ENCODE results near the gene MID1. TPM values are rescaled to one million over a fixed set of nuclear protein-coding genes. Genes with fewer than 3 reads are reported as not detected.

Gene MID1
- total RNA-seq, 1 experiment from 2014 or later: 0.04 TPM

DNA sequence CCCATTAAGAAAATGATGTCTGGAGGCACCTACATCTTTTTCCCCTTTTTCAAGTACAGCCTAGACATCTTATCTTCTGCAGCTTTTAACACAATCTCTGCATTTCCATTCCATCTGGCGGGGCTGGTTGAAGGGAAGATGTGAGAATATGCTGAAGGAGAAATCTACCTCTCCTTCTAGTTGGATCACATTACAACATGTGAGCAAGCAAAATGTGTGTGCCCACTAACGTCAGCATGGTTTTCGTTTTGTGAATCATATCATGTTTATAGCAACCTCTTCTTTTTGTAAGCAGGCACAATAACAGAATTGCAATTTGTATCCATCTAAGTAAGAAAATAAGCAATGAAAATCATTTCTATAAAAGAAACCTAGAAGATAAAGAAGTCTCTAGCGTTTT lies 28.9 kb upstream of the MID1 start:
- H2AFZ ChIP-seq (ENCODE audit: low read length): no peak overlapping the region
- H3K9me3 ChIP-seq (ENCODE audit: low read length): no peaks in the 10 kb centered on the region
- H3K27me3 ChIP-seq (ENCODE audit: low read length): 0 out of 2 replicates have a peak, but pooled peaks cover 2% of the 10 kb centered on the region
- DNase-seq: no peak
- no peaks in the 10 kb centered on the region for H3K79me2 ChIP-seq (ENCODE audit: low read length)
- H3K4me1 ChIP-seq (ENCODE audit: low read length): no peaks in the 10 kb centered on the region
- no peak overlapping the region for H3K27ac ChIP-seq (ENCODE audit: low read length)
- H3K9ac ChIP-seq (ENCODE audit: low read length): no peak overlapping the region
- H3K4me2 ChIP-seq (ENCODE audit: low read depth, low read length, poor library complexity, severe bottlenecking): no peak overlapping the region
- no peaks in the 10 kb centered on the region for H4K20me1 ChIP-seq (ENCODE audit: insufficient read depth, low read depth, low read length)
- no peak overlapping the region for H3K4me3 ChIP-seq (ENCODE audit: low read length)
- no peaks in the 10 kb centered on the region for H3K36me3 ChIP-seq (ENCODE audit: insufficient read depth, low read length)
- H3K9me2 ChIP-seq (replicated peaks; ENCODE audit: insufficient read depth, low read length): no peaks in the 10 kb centered on the region

DNA sequence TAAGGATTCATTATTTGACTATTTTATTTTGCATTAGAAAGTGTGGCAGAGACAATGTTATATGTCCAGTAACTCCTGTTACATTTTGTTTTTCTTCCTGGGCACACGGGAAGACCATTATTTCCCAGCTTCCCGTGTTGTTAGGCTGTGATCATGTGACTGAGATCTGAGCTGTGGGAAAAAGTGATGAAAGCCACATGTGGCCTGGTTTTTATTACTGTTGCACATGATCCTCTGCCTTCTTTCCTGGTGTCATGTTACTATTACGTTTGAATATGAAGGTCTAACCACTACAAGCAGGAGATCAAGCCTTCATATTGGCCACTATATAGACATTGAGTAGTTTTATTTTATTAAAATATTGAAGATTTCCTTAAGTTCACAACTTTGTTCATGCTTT lies 28.2 kb upstream of the MID1 start:
- H3K9ac ChIP-seq (ENCODE audit: low read length): no peak overlapping the region
- no peaks in the 10 kb centered on the region for H3K9me3 ChIP-seq (ENCODE audit: low read length)
- no peak overlapping the region for H3K27ac ChIP-seq (ENCODE audit: low read length)
- H3K4me1 ChIP-seq (ENCODE audit: low read length): no peaks in the 10 kb centered on the region
- no peak overlapping the region for H3K4me2 ChIP-seq (ENCODE audit: low read depth, low read length, poor library complexity, severe bottlenecking)
- H4K20me1 ChIP-seq (ENCODE audit: insufficient read depth, low read depth, low read length): no peaks in the 10 kb centered on the region
- no peak overlapping the region for H3K4me3 ChIP-seq (ENCODE audit: low read length)
- H2AFZ ChIP-seq (ENCODE audit: low read length): no peak overlapping the region
- 0 out of 2 replicates have a peak, but pooled peaks cover 2% of the 10 kb centered on the region for H3K27me3 ChIP-seq (ENCODE audit: low read length)
- no peak for DNase-seq
- H3K79me2 ChIP-seq (ENCODE audit: low read length): no peaks in the 10 kb centered on the region
- no peaks in the 10 kb centered on the region for H3K9me2 ChIP-seq (replicated peaks; ENCODE audit: insufficient read depth, low read length)
- H3K36me3 ChIP-seq (ENCODE audit: insufficient read depth, low read length): no peaks in the 10 kb centered on the region

DNA sequence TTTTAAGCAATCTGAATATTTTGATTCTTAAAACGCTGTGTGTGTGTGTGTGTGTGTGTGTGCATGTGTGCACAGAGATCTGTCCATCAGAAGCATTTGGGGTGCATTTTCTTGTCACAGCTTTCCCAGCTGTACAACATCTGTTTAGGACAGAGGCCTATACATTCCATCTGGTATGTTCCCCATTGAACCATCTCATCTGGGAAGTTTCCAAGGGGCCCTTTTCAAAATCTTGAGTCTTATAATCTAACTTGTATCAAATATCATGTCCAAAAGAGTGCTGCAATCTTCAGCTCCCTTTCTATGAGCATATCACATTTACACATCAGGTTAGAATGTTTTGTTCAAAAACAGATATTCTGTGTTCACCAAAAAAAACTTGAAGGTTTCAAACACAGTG lies 16.5 kb upstream of the MID1 start:
- H3K9me2 ChIP-seq (replicated peaks; ENCODE audit: insufficient read depth, low read length): no peaks in the 10 kb centered on the region
- H2AFZ ChIP-seq (ENCODE audit: low read length): no peak overlapping the region
- no peak overlapping the region for H3K9ac ChIP-seq (ENCODE audit: low read length)
- no peak overlapping the region for H3K4me3 ChIP-seq (ENCODE audit: low read length)
- H3K27ac ChIP-seq (ENCODE audit: low read length): no peak overlapping the region
- DNase-seq: no peak
- no peaks in the 10 kb centered on the region for H3K27me3 ChIP-seq (ENCODE audit: low read length)
- H3K9me3 ChIP-seq (ENCODE audit: low read length): no peaks in the 10 kb centered on the region
- no peak overlapping the region for H3K4me2 ChIP-seq (ENCODE audit: low read depth, low read length, poor library complexity, severe bottlenecking)
- no peaks in the 10 kb centered on the region for H3K79me2 ChIP-seq (ENCODE audit: low read length)
- no peaks in the 10 kb centered on the region for H4K20me1 ChIP-seq (ENCODE audit: insufficient read depth, low read depth, low read length)
- no peaks in the 10 kb centered on the region for H3K36me3 ChIP-seq (ENCODE audit: insufficient read depth, low read length)
- peaks cover 9% of the 10 kb centered on the region for H3K4me1 ChIP-seq (ENCODE audit: low read length)

DNA sequence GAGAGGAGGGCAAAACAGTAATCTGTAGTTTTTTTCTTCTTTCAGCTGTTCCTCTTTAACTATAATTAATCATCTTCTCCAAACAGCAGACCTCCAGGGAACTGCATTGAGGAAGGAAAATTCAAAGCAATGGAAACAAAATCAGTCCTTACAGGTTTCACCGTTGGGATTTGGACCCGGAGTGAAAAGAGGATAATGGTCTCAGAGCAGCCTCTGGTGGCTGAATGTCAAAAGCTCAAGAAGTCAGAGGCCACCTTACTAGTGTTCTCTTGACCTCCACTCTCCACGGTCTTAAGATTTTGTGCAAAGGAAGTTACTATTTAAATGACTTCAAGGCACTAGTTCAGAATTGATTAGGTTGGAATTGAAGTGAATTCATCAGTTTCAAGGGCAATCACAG lies 16.0 kb upstream of the MID1 start:
- no peaks in the 10 kb centered on the region for H3K36me3 ChIP-seq (ENCODE audit: insufficient read depth, low read length)
- H3K9me2 ChIP-seq (replicated peaks; ENCODE audit: insufficient read depth, low read length): no peaks in the 10 kb centered on the region
- peak; percentile 46 for DNase-seq
- H3K79me2 ChIP-seq (ENCODE audit: low read length): no peaks in the 10 kb centered on the region
- H3K9me3 ChIP-seq (ENCODE audit: low read length): no peaks in the 10 kb centered on the region
- no peak overlapping the region for H3K4me3 ChIP-seq (ENCODE audit: low read length)
- no peak overlapping the region for H3K9ac ChIP-seq (ENCODE audit: low read length)
- no peak overlapping the region for H2AFZ ChIP-seq (ENCODE audit: low read length)
- H3K4me1 ChIP-seq (ENCODE audit: low read length): peaks cover 9% of the 10 kb centered on the region
- H3K4me2 ChIP-seq (ENCODE audit: low read depth, low read length, poor library complexity, severe bottlenecking): no peak overlapping the region
- H3K27me3 ChIP-seq (ENCODE audit: low read length): no peaks in the 10 kb centered on the region
- H3K27ac ChIP-seq (ENCODE audit: low read length): no peak overlapping the region
- no peaks in the 10 kb centered on the region for H4K20me1 ChIP-seq (ENCODE audit: insufficient read depth, low read depth, low read length)

DNA sequence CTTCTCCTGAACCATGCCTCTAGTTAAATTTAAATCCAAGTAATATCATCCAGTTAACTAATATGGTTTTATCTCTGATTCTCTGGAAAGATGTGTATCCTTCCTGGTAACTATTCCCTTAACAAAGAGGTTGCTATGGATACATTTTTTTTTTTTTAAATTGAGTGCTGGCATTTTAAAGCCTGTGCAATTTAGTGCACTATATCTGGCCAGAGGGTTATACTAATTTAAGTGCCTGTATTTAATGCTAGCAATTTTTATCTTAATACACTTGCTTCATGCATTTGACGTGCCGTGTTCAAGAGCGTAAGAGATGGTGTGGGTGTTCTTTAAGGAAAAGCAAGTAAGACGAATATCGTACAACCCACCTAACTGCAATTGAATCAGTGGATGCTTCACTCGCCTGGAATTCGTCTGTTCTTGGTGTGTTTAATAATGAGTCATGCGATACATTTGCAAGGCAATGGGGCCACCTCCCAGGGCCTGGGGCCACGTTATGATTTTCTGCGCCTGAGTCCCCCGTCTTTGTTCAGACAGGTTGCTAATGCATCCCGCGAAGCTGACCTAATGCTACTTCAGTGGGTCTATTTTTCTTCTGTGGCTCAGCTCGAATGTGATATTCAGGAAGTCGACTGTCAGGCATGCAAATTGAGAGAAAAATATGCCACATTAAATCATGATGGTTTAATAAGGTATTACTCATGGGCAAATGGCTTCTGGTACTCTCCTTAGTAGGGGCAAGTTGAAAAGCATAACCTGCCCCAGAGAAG lies 14.2 kb upstream of the MID1 start:
- Histone ChIP-seq H2AFZ (ENCODE audit: low read length) (no peak overlapping the region), H3K9me2 (replicated peaks; ENCODE audit: insufficient read depth, low read length) (no peaks in the 10 kb centered on the region), H3K79me2 (ENCODE audit: low read length) (no peaks in the 10 kb centered on the region), H3K4me3 (ENCODE audit: low read length) (no peak overlapping the region), H3K4me2 (ENCODE audit: low read depth, low read length, poor library complexity, severe bottlenecking) (no peak overlapping the region), H3K9ac (ENCODE audit: low read length) (no peak overlapping the region), H4K20me1 (ENCODE audit: insufficient read depth, low read depth, low read length) (no peaks in the 10 kb centered on the region), H3K27me3 (ENCODE audit: low read length) (no peaks in the 10 kb centered on the region), H3K4me1 (ENCODE audit: low read length) (peaks cover 9% of the 10 kb centered on the region), H3K27ac (ENCODE audit: low read length) (no peak overlapping the region), H3K36me3 (ENCODE audit: insufficient read depth, low read length) (no peaks in the 10 kb centered on the region), H3K9me3 (ENCODE audit: low read length) (no peaks in the 10 kb centered on the region)
- peak; percentile 57 for DNase-seq

DNA sequence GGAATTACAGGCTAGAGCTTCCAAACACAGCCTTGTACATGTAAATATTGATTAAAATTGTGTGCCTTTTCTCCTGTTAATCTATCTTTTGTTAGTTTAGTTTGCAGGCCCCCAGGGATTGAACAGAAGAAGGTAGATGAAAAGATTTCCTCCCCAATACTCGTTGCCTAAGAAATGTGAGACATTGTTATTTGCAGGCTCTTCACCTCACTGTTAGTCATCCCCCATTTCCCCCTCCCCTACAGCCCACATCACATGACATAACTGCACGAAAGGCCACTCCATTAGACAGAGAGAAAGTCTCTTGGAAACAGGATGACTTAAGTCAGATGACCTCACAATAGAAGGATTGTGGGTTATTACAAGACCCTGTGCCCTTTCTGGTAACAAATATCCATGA lies 13.3 kb upstream of the MID1 start:
- H3K4me2 ChIP-seq (ENCODE audit: low read depth, low read length, poor library complexity, severe bottlenecking): no peak overlapping the region
- no peak for DNase-seq
- H3K27me3 ChIP-seq (ENCODE audit: low read length): no peaks in the 10 kb centered on the region
- H2AFZ ChIP-seq (ENCODE audit: low read length): no peak overlapping the region
- H3K9me3 ChIP-seq (ENCODE audit: low read length): no peaks in the 10 kb centered on the region
- H3K4me1 ChIP-seq (ENCODE audit: low read length): peaks cover 9% of the 10 kb centered on the region
- H3K9ac ChIP-seq (ENCODE audit: low read length): no peak overlapping the region
- H3K9me2 ChIP-seq (replicated peaks; ENCODE audit: insufficient read depth, low read length): no peaks in the 10 kb centered on the region
- H3K79me2 ChIP-seq (ENCODE audit: low read length): no peaks in the 10 kb centered on the region
- no peaks in the 10 kb centered on the region for H3K36me3 ChIP-seq (ENCODE audit: insufficient read depth, low read length)
- H3K4me3 ChIP-seq (ENCODE audit: low read length): no peak overlapping the region
- no peak overlapping the region for H3K27ac ChIP-seq (ENCODE audit: low read length)
- H4K20me1 ChIP-seq (ENCODE audit: insufficient read depth, low read depth, low read length): no peaks in the 10 kb centered on the region

DNA sequence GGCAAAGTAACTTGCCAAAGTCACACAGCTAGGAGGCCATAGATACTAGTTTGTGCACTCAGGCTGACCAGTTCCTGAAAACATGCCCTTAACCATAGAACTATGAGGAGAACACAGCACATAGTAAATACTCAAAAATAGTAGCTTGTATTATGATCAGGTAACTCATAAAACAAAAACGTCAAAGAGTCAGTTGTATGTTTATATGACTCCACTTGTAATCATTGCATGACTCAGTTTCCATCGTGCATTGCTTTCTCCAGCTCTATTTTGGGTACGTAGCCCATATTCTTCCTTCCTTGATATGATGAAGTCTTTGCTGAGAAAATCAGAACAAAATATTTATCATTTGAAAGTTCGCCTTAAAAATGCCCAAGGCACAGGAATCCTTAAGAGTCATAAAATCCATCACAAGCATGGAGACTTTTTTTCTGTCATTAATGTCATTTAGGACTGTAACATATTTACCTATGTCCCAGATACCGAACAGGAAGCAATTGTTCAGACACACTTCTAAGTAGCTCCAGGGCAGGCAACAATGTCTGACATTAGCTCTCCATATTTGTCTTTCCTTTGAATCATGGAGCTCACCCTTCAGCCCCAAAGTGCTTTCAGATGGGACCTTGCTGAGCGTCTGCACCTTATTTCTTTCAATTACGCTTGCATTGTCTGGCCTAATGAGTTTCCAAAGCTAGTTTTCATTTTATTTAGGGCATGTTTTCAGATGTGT lies 11.2 kb upstream of the MID1 start:
- Histone ChIP-seq H3K4me2 (ENCODE audit: low read depth, low read length, poor library complexity, severe bottlenecking) (no peak overlapping the region), H3K4me3 (ENCODE audit: low read length) (no peak overlapping the region)

DNA sequence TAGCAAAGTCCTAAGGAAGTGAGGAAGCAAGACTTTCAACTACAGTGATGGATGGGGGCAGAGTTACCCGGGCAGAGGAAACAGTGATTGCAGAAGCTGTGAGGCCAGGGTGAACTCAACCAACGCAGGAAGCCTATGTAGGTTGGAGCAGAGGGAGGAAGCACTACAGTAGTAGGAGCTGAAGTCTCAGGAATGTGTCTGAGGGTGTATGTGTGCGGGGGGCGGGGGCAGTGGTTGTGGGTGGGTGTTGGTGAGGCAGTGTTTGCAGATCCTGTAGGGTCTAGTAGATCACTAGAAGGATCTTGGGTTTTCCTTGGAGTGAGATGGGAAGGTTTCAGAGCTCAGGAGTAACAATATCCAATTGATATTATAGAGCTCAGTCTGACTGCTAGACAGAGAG lies 9.9 kb upstream of the MID1 start:
- H3K27ac ChIP-seq (ENCODE audit: low read length): no peak overlapping the region
- DNase-seq: no peak
- H3K9ac ChIP-seq (ENCODE audit: low read length): no peak overlapping the region
- H3K4me2 ChIP-seq (ENCODE audit: low read depth, low read length, poor library complexity, severe bottlenecking): no peak overlapping the region
- no peaks in the 10 kb centered on the region for H3K9me2 ChIP-seq (replicated peaks; ENCODE audit: insufficient read depth, low read length)
- H2AFZ ChIP-seq (ENCODE audit: low read length): no peak overlapping the region
- no peaks in the 10 kb centered on the region for H4K20me1 ChIP-seq (ENCODE audit: insufficient read depth, low read depth, low read length)
- H3K4me1 ChIP-seq (ENCODE audit: low read length): peaks cover 9% of the 10 kb centered on the region
- H3K79me2 ChIP-seq (ENCODE audit: low read length): no peaks in the 10 kb centered on the region
- no peaks in the 10 kb centered on the region for H3K27me3 ChIP-seq (ENCODE audit: low read length)
- no peaks in the 10 kb centered on the region for H3K9me3 ChIP-seq (ENCODE audit: low read length)
- no peaks in the 10 kb centered on the region for H3K36me3 ChIP-seq (ENCODE audit: insufficient read depth, low read length)
- H3K4me3 ChIP-seq (ENCODE audit: low read length): no peak overlapping the region

More for the DNA sequence above, 11.2 kb upstream of the MID1 start:
- H4K20me1 ChIP-seq (ENCODE audit: insufficient read depth, low read depth, low read length): no peaks in the 10 kb centered on the region
- no peaks in the 10 kb centered on the region for H3K36me3 ChIP-seq (ENCODE audit: insufficient read depth, low read length)
- H3K9ac ChIP-seq (ENCODE audit: low read length): no peak overlapping the region
- no peak for DNase-seq
- H3K4me1 ChIP-seq (ENCODE audit: low read length): peaks cover 9% of the 10 kb centered on the region
- no peaks in the 10 kb centered on the region for H3K9me3 ChIP-seq (ENCODE audit: low read length)
- H3K27ac ChIP-seq (ENCODE audit: low read length): no peak overlapping the region
- no peaks in the 10 kb centered on the region for H3K27me3 ChIP-seq (ENCODE audit: low read length)
- no peak overlapping the region for H2AFZ ChIP-seq (ENCODE audit: low read length)
- H3K9me2 ChIP-seq (replicated peaks; ENCODE audit: insufficient read depth, low read length): no peaks in the 10 kb centered on the region
- no peaks in the 10 kb centered on the region for H3K79me2 ChIP-seq (ENCODE audit: low read length)
